Mesothelial cell of epicardium (in vitro differentiated cells): ENCODE data around the gene SCMH1. TPM values are rescaled to one million over a fixed set of nuclear protein-coding genes. Genes with fewer than 3 reads are reported as not detected.
"Not testable (repeated sequence)": the region's sequence is repeated elsewhere in the genome, so short reads cannot be mapped to it uniquely, and the experiment has no call there.

Experiments
- DNase-seq, 2 experiments: peaks; one replicate each; pipeline ENCODE4 v3.0.0; 2021; ENCODE audit warnings: low spot score in 2 of 2; ENCODE audit not compliant: unreplicated experiment in 2 of 2
- H3K27ac Mint-ChIP-seq: 2 replicates; pipeline ENCODE4 v1.8.0; 2021; ENCODE audit warnings: mixed read lengths
- H3K27me3 Mint-ChIP-seq: 2 replicates; pipeline ENCODE4 v1.8.0; 2021; ENCODE audit warnings: low read depth, mixed read lengths
- H3K36me3 Mint-ChIP-seq: 2 replicates; pipeline ENCODE4 v1.8.0; 2021; ENCODE audit warnings: mixed read lengths
- H3K4me1 Mint-ChIP-seq: 2 replicates; pipeline ENCODE4 v1.8.0; 2021; ENCODE audit warnings: mixed read lengths
- H3K4me3 Mint-ChIP-seq: 2 replicates; pipeline ENCODE4 v1.8.0; 2021; ENCODE audit warnings: mild to moderate bottlenecking, moderate library complexity, mixed read lengths
- H3K9me3 Mint-ChIP-seq: 2 replicates; pipeline ENCODE4 v1.8.0; 2021; ENCODE audit warnings: mixed read lengths
- CTCF ChIP-seq: fragments of 200-600 bp; sonication (generic); IDR thresholded peaks from one replicate; pipeline ENCODE4 v1.5.0; 2021; ENCODE audit warnings: antibody characterized with exemption; ENCODE audit not compliant: unreplicated experiment
- total RNA-seq: library from RNA; stranded (reverse); gene quantifications from 3 replicates; pipeline ENCODE4 v1.2.1, GENCODE V29; 2021

SCMH1 gene
- total RNA-seq, 1 donor from 2014 or later, result 59.1 TPM

DNA sequence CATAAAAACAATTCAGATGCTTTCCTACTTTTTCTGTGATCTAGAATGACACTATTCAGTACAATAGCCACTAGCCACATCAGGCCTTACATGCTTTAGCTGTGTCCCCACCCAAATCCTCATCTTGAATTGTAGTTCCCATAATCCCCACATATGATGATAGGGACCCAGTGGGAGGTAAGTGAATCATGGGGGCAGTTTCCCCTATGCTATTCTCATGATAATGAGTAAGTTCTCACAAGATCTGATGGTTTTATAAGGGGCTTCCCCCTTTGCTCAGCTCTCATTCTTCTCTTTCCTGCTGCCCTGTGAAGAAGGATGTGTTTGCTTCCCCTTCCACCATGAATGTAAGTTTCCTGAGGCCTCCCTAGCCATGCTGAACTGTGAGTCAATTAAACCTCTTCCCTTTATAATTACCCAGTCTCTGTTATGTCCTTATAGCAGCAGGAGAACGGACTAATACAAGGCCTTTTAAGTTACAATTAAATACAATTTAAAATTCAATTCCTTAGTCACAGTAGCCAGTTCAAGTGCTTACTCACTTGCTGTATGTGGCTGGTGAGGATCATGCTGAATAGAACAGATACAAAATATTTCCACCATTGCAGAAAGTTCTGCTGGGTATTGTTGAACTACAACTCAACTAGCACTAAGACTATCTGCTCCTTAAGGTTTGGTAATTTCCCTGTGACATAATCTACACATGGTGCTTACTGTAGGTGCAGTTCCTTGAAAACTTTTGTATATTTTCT lies 106.7 kb downstream of the SCMH1 start:
- Mint-ChIP-seq H3K9me3 (peaks cover 44% of the 10 kb centered on the region), H3K27ac (no peak overlapping the region), H3K36me3 (peaks cover 70% of the 10 kb centered on the region), H3K4me1 (no peaks in the 10 kb centered on the region), H3K4me3 (no peak overlapping the region), H3K27me3 (no peaks in the 10 kb centered on the region)
- no peak for DNase-seq
- no peak for TF ChIP-seq CTCF

- H3K27me3 Mint-ChIP-seq, H3K4me1 Mint-ChIP-seq, H3K27ac Mint-ChIP-seq, H3K4me3 Mint-ChIP-seq, DNase-seq: not testable (repeated sequence)
- peaks cover 44% of the 10 kb centered on the region for H3K9me3 Mint-ChIP-seq
- H3K36me3 Mint-ChIP-seq, result peaks cover 71% of the 10 kb centered on the region
Observed at GRCh38 chr1:41134325-41134724, 107.8 kb downstream of the SCMH1 start.

- no peaks in the 10 kb centered on the region for H3K4me1 Mint-ChIP-seq
- no peaks in the 10 kb centered on the region for H3K27me3 Mint-ChIP-seq
- no peak overlapping the region for H3K27ac Mint-ChIP-seq
- no peak overlapping the region for H3K4me3 Mint-ChIP-seq
- peak; percentile 60 for TF ChIP-seq CTCF
- peaks cover 10% of the 10 kb centered on the region for H3K36me3 Mint-ChIP-seq
- DNase-seq, result no peak
- H3K9me3 Mint-ChIP-seq, result no peaks in the 10 kb centered on the region
Observed at GRCh38 chr1:41122851-41123518, 119.1 kb downstream of the SCMH1 start.

GRCh38 chr1:41122148-41122547 lies 120.0 kb downstream of the SCMH1 start:
- H3K27ac Mint-ChIP-seq, result no peak overlapping the region
- H3K9me3 Mint-ChIP-seq, result peaks cover 4% of the 10 kb centered on the region
- DNase-seq, result no peak
- TF ChIP-seq CTCF, result no peak
- H3K4me1 Mint-ChIP-seq, result no peaks in the 10 kb centered on the region
- H3K36me3 Mint-ChIP-seq, result peaks cover 13% of the 10 kb centered on the region
- no peak overlapping the region for H3K4me3 Mint-ChIP-seq
- no peaks in the 10 kb centered on the region for H3K27me3 Mint-ChIP-seq

DNA sequence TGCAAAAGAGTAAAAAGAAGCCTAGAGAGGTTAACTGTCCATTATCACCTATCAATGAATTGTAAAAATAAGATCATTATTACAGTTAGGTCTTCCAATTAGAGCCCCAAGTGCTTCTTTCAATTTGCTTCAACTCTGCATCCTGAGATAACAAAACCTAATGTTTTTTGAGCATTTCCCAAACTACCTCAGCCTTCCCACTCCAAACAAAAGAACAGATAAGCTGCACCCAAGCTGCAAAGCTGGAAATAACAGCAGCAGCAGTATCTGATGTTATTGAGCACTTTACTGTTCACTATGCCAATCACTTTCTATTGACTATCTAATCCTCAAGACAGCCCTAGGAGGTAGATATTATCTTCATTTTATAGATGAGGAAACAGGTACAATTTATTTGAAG lies 123.5 kb downstream of the SCMH1 start:
- DNase-seq, result no peak
- Mint-ChIP-seq H3K4me3 (no peak overlapping the region), H3K9me3 (peaks cover 4% of the 10 kb centered on the region), H3K27me3 (no peaks in the 10 kb centered on the region), H3K4me1 (no peaks in the 10 kb centered on the region), H3K36me3 (peaks cover 15% of the 10 kb centered on the region), H3K27ac (no peak overlapping the region)
- no peak for TF ChIP-seq CTCF

DNA sequence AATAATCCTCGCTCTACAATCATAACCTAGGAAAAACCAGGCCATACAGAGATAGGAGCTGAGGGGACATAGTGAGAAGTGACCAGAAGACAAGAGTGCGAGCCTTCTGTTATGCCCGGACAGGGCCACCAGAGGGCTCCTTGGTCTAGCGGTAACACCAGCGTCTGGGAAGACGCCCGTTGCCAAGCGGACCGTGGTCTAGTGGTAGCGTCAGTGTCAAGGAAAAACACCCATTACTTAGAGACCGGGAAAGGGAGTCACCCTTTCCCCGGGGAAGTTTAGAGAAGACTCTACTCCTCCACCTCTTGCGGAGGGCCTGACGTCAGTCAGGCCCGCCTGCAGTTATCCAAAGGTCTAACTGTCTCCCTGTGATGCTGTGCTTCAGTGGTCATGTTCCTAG lies 124.9 kb downstream of the SCMH1 start:
- not testable (repeated sequence) for H3K27ac Mint-ChIP-seq, H3K27me3 Mint-ChIP-seq, H3K9me3 Mint-ChIP-seq, DNase-seq, H3K4me1 Mint-ChIP-seq, H3K4me3 Mint-ChIP-seq
- peaks cover 18% of the 10 kb centered on the region for H3K36me3 Mint-ChIP-seq
